ENCODE measurements around the gene ALX3. TPM values are rescaled to one million over a fixed set of nuclear protein-coding genes. Genes with fewer than 3 reads are reported as not detected.

The ALX3 gene
- not detected in 2 replicates for total RNA-seq (2013; cell fraction: nucleolus; rRNA removed)
- total RNA-seq (2014; rRNA removed) (not detected in 2 replicates), total RNA-seq (2014; rRNA removed; fragmentation: Illumina TruSeq; extraction: Trizol) (not detected in 2 replicates), total RNA-seq (2021) (not detected in 2 replicates), polyA plus RNA-seq (2011; rRNA removed) (not detected in 2 replicates), polyA plus RNA-seq (2014; fragmentation: Illumina TruSeq; extraction: Trizol) (not detected in 2 replicates), polyA plus RNA-seq (2014; fragmentation: Nextera tagmentation; extraction: Ambion mirVana) (not detected), polyA plus RNA-seq (2014; rRNA removed) (not detected in 2 replicates), polyA plus RNA-seq (2016; fragmentation: Nextera tagmentation; extraction: Ambion mirVana) (not detected), polyA minus RNA-seq (2011; rRNA and poly(A)+ RNA removed) (not detected in 2 replicates), Bru-seq, nascent RNA (not detected), BruChase-seq, experiment 1, labeled RNA remaining after a 6-hour chase (not detected), BruChase-seq, experiment 2, labeled RNA remaining after a 2-hour chase (not detected)
- not detected for polyA plus RNA-seq (2011; ENCODE audit: low read depth)
- polyA plus RNA-seq (2011; cell fraction: cytosol; rRNA removed) = not detected in 2 replicates
- polyA plus RNA-seq (2011; cell fraction: nucleus; rRNA removed) = not detected in 2 replicates
- not detected in 2 replicates for polyA plus RNA-seq (2012)
- not detected in 2 replicates for polyA minus RNA-seq (2011; cell fraction: cytosol; rRNA and poly(A)+ RNA removed)
- polyA minus RNA-seq (2011; cell fraction: nucleus; rRNA and poly(A)+ RNA removed) = not detected in 2 replicates
- long read RNA-seq, experiment 1, partial matches to known transcripts = 0 of 1 reads
- long read RNA-seq, experiment 1, other reads (novel, unspliced or antisense) = 1 of 1 reads
- long read RNA-seq, experiment 2 = 0 reads

- Histone ChIP-seq H4K20me1 (ENCODE audit: control insufficient read depth, insufficient read depth) (peaks cover 3% of the 10 kb centered on the region), H3K9ac (ENCODE audit: control insufficient read depth, insufficient read depth, low read length) (no peak within 1 kb of the TSS), H3K4me2 (ENCODE audit: control insufficient read depth, insufficient read depth) (no peak within 1 kb of the TSS), H3K4me3 (no peak within 1 kb of the TSS), H2AFZ (ENCODE audit: control insufficient read depth, low read depth, low read length) (no peak within 1 kb of the TSS), H3K36me3 (ENCODE audit: control insufficient read depth in 2 of 2, insufficient read depth in 2 of 2, low read length in 1 of 2) (no peaks in the 10 kb centered on the region), H3K4me1 (ENCODE audit: control insufficient read depth, insufficient read depth, low read length) (no peaks in the 10 kb centered on the region), H3K27me3 (replicated peaks in 1 of 2; ENCODE audit: control insufficient read depth in 2 of 2, insufficient read depth in 2 of 2, low read length in 1 of 2) (peaks cover 28 to 36% of the 10 kb centered on the region in 2 experiments), H3K27ac (ENCODE audit: control insufficient read depth, insufficient read depth) (no peak within 1 kb of the TSS), H3K79me2 (ENCODE audit: control insufficient read depth, insufficient read depth, low read length) (no peaks in the 10 kb centered on the region), H3K9me3 (replicated peaks; ENCODE audit: control insufficient read depth, insufficient read depth, low read length) (no peaks in the 10 kb centered on the region)
- in situ Hi-C loops (cut with MboI) = no loop called here
- SMC1A ChIA-PET (ENCODE audit: uncharacterized antibody, unreplicated experiment) = no interaction called here
- POLR2A ChIA-PET = interaction anchor here (0.7 kb wide), 1 partner anchor 11 kb away, joined by 3 read pairs; no protein-coding TSS in a partner anchor
- no peak for TF ChIP-seq ZNF687 (IDR thresholded peaks at IDR 0.05)
- TF ChIP-seq CREM (IDR thresholded peaks at IDR 0.05; ENCODE audit: low read depth) = no peak
- TF ChIP-seq SUZ12 (IDR thresholded peaks at IDR 0.05; ENCODE audit: unreplicated experiment) = no peak
- TF ChIP-seq TARDBP (IDR thresholded peaks at IDR 0.05; ENCODE audit: borderline replicate concordance) = no peak
- TF ChIP-seq BRCA1 (IDR thresholded peaks at IDR 0.05; ENCODE audit: low read depth, low read length) = no peak
- no peak for TF ChIP-seq EED (IDR thresholded peaks at IDR 0.05; ENCODE audit: low read depth)
- no peak for TF ChIP-seq SP1 (IDR thresholded peaks at IDR 0.05; ENCODE audit: low read depth, low read length)
- no peak for TF ChIP-seq PKNOX1 (IDR thresholded peaks at IDR 0.05)
- TF ChIP-seq CTCF (IDR thresholded peaks at IDR 0.05 in 2 of 3, conservative IDR thresholded peaks at IDR 0.05 in 1 of 3; ENCODE audit: control insufficient read depth in 2 of 3, extremely low read depth in 1 of 3, insufficient read depth in 1 of 3, low read depth in 3 of 3, low read length in 3 of 3) = no peak
- 36% methylated on average over 4 of the region's 27 CpGs for WGBS (ENCODE audit: insufficient coverage, insufficient replicate concordance, low lambda C conversion rate, missing lambda C conversion rate)
- BruUV-seq (replicated peaks) = no TSS peak
- RAD21 ChIA-PET (ENCODE audit: unreplicated experiment) = no interaction called here
- intact Hi-C loops (cut with micrococcal nuclease; ENCODE audit: unreplicated experiment) = no loop called here
- FAIRE-seq (no peak), ATAC-seq (no peak), DNase-seq (ENCODE audit: low read depth, low spot score) (no peak)
- CTCF ChIA-PET = interaction anchor here (0.9 to 1.4 kb wide), 3 partner anchors 8 to 33 kb away, joined by 3 to 8 read pairs (median 3); no protein-coding TSS in a partner anchor
Measured at GRCh38 chr1:110070671-110071242, at the start of gene ALX3. ALX3 (minus strand) TSS chr1:110070672; CDS start chr1:110070612, 60 bp downstream.

Measured in GM12878 (cell line).